GM18526 (cell line): Measurements from ENCODE around the gene BNC2.

Experiments used
- POLR2A ChIP-seq: IDR thresholded peaks from 3 replicates; pipeline ENCODE4 v1.6.1; 2011; ENCODE audit not compliant: insufficient read length; ENCODE audit errors: extremely low read depth

BNC2 gene

DNA sequence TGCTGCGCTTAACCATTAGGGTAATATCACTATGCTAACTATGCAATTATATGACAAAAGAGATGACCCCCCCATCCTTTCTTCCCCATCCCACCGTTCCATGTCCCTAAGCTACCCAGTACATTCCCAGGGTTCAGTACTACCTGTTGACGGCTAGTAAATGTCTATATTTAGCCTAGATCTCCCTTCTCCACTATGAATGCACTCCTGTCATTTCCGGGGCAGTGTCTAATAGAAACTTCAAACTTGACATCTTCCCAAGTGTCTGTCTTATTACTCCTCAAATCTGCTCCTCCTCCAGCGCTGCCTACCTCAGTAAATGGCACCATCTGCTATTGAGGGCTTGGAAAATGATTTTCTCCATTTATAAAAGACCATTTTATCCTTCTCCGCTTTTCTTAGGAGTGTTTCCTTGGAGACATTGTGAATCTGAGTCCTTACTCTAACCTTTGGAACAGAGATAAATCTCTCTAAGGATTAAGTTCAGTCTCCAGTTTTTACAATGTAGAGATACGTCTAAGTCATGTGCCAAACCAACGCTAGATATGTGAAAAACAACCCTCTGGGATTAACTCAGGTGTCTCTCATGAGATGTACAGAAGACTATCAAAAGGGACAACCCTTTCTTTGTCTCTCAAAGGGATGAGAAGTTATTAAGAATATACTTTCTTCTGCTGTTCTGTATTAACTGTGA lies 114.9 kb downstream of the BNC2 start:
- no peak for TF ChIP-seq POLR2A

DNA sequence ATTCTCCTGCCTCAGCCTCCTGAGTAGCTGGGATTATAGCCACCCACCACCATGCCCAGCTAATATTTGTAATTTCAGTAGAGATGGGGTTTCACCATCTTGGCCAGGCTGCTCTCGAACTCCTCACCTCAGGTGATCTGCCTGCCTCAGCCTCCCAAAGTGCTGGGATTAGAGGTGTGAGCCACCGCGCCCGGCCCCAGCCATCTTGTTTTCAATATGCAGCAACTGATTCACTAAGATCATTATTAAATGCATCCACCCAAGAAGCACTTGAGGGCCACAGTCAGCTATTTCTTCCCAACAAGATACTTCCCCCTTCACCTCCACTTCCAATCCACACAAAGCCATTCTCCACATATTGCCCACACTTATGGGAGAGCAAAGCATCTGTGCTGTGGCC lies 115.8 kb downstream of the BNC2 start:
- TF ChIP-seq POLR2A: no peak

DNA sequence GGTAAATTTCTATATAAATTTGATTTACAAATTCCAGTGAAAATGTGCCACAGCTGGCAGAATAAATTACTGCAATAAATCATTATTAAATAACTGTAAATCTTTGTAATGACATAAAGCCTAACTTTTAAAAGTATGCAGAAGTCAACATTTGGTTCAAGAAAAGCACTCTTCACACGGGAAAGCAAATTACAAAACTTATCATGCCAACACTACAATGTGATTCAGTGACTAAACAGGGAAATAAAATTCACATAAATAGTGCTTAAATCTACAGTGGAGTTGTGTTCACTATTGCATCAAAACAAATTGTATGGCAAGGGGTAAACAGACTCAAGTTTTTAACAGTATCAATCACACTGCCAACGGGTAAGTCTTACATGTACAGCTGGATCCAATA lies 117.2 kb downstream of the BNC2 start:
- TF ChIP-seq POLR2A: no peak

DNA sequence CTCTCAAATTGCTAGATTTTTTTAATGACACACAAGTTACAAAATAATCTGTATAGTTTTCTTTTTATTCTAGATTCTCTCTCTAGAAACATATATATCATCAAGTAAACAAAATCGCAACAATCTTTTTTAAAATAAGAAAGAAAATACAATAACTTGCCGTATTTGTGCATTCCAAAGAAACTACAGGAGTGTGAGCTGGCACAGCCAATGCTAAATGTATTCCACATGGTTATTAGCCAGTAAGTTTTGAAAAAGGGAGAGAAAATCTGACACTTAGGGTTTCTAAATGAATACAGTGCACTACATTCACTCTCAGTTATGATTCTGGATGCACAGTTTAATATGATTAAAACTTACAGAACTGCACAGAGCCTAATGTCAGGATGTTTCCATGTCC lies 117.9 kb downstream of the BNC2 start:
- TF ChIP-seq POLR2A: no peak

DNA sequence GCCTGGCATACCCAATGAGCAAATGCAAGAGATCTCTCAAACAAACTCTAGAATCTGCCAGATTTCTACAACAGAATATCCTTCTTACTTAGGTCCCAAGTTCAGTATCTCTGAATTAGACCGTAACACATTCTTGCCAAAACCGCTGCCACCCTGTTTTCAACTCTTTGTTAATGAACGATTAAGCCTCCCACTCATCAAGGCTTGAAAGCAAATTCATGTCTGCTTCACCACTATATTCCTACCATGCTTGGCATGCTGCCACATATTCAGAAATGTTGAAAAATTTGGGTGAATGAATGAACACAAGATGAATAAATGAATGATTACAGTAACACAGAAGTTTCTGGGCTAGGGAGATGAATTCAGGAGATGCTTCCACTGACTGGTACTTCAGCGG lies 119.9 kb downstream of the BNC2 start:
- no peak for TF ChIP-seq POLR2A

DNA sequence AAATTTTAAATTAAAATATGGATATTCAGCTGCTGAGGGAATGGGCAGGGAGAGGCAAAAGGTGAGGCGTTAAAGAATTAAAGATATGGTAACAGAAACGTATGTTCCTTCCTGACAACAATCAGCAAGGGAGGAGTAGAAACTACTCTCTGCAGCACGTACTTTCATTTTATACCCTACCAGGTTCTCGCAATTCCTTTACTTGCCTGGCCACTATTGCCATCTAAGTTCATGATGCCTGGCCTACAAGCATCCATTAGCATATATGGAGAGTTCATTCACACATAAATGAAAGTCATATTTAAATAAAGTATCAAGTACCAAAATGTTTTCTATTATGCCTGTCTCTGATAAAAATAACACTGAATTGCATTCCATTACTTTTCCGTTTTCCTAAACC lies 125.1 kb downstream of the BNC2 start:
- TF ChIP-seq POLR2A: no peak

DNA sequence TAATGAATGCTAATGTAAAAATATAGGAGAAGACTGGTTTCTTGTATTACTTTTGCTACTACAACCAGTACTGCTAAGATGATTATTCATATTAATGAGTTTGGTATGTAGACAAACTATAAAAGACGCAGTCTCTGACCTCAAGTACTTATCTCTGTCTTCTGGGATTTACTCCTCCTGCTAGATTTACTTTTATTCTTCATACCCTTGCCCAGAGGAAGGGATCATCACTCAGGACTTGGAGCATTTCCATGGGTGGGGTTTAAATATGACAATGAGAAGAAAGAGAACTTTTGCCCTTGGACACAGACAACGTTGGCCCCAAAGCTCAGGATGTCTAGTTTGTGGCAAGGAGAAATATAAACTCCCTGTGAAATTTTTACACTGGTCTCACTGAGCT lies 126.1 kb downstream of the BNC2 start:
- no peak for TF ChIP-seq POLR2A

DNA sequence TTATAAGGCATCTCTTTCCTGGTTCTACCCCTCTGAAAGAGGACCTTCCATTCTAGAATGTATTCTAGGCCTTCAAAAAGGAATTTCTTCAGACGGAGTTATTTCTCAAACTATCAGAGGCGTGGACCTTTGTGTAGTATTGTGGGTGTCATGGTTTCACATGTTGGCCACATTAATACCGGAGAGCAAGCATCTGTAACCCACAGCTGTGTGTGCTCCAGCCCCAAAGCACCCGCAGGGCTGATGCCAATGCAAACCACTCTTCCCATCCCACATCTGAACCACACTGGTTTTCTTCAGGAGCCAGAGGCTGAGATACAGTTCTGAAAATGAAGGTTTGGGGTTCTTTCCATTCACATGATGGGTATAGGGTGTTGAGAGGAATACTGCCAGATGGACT lies 127.1 kb downstream of the BNC2 start:
- TF ChIP-seq POLR2A: no peak

DNA sequence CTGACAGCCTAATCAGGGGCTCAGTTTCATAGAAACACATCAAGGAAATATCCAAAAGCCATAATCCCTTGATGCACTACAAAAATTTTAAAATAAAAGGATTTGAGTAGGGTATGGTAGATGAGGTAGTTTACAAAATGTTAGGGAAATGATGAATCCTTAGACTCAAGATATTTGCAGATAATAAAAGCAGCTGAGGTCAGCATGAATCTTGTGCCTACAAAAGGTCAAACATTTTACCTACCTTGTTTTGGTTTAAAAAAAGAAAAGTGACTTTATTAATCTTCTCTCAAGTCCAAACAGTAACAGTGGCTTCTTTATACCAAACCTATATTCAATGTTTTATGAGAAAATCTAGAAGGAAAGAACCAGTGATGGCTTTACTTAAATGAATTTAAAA lies 135.5 kb downstream of the BNC2 start:
- TF ChIP-seq POLR2A: no peak

DNA sequence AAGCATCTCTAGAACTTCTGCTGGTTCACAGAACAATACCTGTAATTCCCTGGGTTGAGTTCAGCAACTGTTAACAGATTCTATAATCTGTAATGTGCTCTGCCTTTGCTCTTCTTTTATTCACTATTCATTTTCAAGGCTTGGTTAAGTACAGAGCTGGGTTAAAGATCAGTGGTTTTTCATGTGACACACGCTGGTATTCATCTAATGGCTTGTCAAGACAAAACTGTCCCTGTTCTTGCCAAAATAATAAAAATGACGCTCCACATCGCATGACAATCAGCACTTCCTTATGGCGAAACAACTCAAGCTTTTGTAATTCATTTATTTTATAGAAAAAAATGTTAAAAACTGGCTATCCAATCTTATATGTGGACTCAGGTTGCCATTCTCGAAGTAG lies 137.9 kb downstream of the BNC2 start:
- no peak for TF ChIP-seq POLR2A

DNA sequence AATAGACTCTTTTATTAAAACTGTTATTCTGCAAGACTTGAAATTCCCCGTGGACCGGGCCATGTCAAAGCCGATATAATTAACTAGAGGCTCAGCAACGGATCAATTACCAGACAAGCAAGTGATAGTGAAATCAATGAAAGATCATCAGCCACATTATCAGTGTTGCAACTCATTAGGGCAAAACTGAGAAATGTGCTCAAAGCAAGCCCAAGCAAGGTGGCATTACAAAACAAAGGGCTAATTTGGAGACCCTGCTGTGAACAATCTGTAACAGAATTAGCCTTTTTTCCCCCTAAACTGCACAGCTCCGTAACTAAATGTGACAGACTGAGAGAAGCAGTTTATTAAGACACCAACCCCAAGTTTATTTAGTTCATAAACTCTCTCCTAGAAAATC lies 140.3 kb downstream of the BNC2 start:
- TF ChIP-seq POLR2A: no peak

DNA sequence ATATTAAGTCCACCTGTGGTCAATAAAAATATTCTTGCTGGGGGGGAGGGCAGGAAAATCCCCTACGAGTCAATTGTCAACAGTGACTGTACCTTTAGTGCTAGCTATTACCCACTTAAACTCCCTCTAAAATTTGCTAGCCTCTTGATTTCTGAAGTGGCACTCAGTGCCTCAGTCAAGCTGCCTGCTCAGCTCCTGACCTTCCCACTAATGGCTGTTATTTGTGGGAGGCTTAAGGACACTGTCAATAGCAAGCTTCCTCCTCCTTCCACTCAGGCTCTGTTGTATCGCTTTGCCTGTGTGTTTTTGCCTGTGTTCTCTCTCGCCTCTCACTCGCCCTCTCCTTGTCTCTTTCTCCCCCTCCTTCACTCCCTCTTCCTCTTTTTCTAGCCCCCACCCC lies 140.8 kb downstream of the BNC2 start:
- TF ChIP-seq POLR2A: no peak

DNA sequence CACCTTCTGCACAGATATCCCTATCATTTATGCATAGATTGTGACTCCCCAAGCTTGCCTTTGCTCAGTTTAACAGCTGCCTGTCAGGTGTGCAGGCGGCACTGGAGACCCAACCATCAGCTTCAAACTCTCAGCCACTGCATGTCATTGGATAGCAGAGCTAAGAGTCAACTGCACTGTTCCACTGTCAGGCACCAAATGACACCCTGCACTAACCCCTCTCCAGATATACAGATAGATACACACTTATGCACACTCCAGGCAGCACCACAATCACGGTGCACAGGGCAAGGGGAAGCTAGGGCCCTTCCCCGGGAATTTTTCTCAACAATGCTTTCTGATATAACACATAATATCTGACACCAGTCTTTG lies 142.3 kb downstream of the BNC2 start:
- no peak for TF ChIP-seq POLR2A

DNA sequence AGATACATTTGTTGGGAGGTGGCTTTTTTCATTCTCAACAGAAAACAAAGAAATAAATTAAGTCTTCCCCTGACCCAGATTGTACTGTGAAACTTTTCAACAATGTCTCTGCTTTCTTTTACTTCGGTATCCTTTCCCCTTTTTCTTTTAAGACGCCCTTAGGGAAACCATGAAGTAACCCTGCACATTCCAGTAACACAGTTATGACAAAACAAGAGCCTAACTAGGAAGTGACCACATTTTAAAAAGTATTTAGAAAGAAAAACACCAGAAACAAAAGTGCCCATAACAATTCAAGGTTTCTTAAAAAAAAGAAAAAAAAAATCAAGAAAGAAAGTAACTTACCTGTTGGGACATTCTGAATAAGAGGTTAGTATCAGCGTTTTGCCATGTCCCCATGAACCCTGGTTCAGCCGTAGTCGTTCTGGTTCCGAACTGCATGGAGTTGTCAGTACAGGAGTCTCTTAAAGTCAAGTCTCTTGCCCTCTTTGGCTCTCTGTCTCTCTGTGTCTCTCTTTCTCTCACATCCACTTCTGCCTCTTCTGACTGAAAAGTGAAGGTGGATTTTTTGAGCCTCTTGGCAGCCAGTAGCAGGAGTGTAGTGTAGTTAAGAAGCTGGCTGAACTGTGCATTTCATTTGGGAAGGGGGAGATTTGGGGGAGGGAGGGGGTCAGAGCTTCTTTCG lies 142.9 kb downstream of the BNC2 start:
- no peak for TF ChIP-seq POLR2A

DNA sequence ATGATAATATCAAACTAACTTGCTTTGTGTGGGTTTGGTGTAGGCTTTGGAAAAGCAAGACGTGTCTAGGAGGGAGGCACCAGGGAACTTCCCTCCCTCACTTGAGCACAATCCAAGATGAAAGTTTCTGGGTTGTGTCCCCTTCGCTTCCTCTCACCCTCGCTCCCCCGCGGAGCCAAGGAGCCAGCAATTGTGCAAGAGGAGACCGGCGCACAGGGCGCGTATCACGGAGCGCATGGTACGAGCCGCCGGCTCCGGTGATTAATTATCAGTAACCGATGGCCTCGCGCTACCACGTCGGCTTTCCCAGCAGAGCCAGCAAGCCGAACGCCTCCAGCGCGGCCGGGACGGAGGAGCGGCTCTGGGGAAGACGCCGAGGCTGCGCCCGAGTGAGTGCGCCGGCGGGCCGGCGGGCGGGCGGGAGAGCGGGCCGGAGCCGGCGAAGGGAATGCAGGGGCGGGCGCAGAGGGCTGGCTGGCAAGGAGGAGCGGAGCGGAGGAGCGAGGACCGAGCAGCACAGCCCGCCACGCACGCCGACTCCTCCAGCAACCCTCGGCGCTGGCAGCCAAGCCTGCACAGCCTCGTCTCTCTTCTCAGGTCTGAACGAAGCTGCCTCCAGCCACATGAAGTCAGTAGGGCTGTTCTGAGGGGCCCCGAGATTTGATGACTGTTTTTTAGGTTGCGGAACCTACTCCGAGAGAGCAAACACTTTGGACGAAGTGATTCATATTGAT lies 143.6 kb downstream of the BNC2 start:
- no peak for TF ChIP-seq POLR2A

DNA sequence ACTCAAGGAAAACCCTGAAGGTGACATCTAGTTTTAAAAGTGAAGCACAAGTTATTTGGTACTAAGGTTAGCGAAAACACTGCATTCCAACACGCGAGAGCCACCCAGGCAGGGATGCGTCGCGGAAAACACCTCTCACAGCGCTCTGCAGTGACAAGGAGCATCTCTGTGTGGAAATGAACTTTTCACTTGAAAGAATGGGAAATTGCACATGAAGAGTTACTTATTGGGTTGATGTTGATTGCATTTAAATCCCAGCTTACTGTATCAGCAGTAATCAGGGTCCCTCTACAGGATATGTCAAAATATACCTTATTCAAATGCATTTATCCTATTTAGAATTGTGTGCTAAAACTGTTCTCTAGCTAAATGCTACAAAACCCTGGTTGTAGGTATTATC lies 144.4 kb downstream of the BNC2 start:
- TF ChIP-seq POLR2A: no peak
